Muscle of back (tissue), 13 donors: ENCODE data around the gene MON1B. TPM values are rescaled to one million over a fixed set of nuclear protein-coding genes. Genes with fewer than 3 reads are reported as not detected.
"Not testable (repeated sequence)": the region's sequence is repeated elsewhere in the genome, so short reads cannot be mapped to it uniquely, and the experiment has no call there.

ENCODE experiments used
- DNase-seq, 3 donors: peaks; one replicate each; pipeline versions ENCODE4 v3.0.0 to v3.0.0-alpha.2; 2013
- long read RNA-seq, 9 donors: transcript quantifications; one replicate each; lab custom pipeline, GENCODE V29; 2026
- polyA plus RNA-seq, 10 donors: library from polyadenylated mRNA; unstranded; fragments of 120-200 nt; gene quantifications; one replicate each; pipeline ENCODE4 v1.2.1, GENCODE V29; 2013; ENCODE audit not compliant: insufficient read length in 10 of 10

Gene MON1B
- polyA plus RNA-seq, result 10 to 100 TPM; 10.6 to 16.1 (median 12.7) TPM
- long read RNA-seq, donor 1, full-length matches to known transcripts, result 4 of 4 reads
- long read RNA-seq, donor 1, partial matches to known transcripts, result 0 of 4 reads
- long read RNA-seq, donor 1, other reads (novel, unspliced or antisense), result 0 of 4 reads
- long read RNA-seq, donor 2, full-length matches to known transcripts, result 1 of 1 reads
- long read RNA-seq, donor 2, partial matches to known transcripts, result 0 of 1 reads
- long read RNA-seq, donor 2, other reads (novel, unspliced or antisense), result 0 of 1 reads
- long read RNA-seq, donor 3, result 0 reads
- long read RNA-seq, donor 4, partial matches to known transcripts, result 0 of 2 reads
- long read RNA-seq, donor 4, other reads (novel, unspliced or antisense), result 0 of 2 reads
- long read RNA-seq, donor 5, full-length matches to known transcripts, result 8 of 18 reads
- long read RNA-seq, donor 5, partial matches to known transcripts, result 10 of 18 reads
- long read RNA-seq, donor 5, other reads (novel, unspliced or antisense), result 0 of 18 reads
- long read RNA-seq, donor 6, partial matches to known transcripts, result 0 of 2 reads
- long read RNA-seq, donor 6, other reads (novel, unspliced or antisense), result 0 of 2 reads
- long read RNA-seq, donor 7, full-length matches to known transcripts, result 7 of 7 reads
- long read RNA-seq, donor 7, partial matches to known transcripts, result 0 of 7 reads
- long read RNA-seq, donor 7, other reads (novel, unspliced or antisense), result 0 of 7 reads
- long read RNA-seq, donor 8, full-length matches to known transcripts, result 3 of 3 reads
- long read RNA-seq, donor 8, partial matches to known transcripts, result 0 of 3 reads
- long read RNA-seq, donor 8, other reads (novel, unspliced or antisense), result 0 of 3 reads
- long read RNA-seq, donor 9, partial matches to known transcripts, result 0 of 1 reads
- long read RNA-seq, donor 9, other reads (novel, unspliced or antisense), result 0 of 1 reads

- peak; percentile 97 to 99 (median 99) for DNase-seq
These were observed at the start of gene MON1B for GRCh38 chr16:77190478-77191258. MON1B (plus strand) TSS chr16:77191190; CDS start chr16:77191486, 296 bp downstream.

- no peak for DNase-seq
These were observed 47.6 kb upstream of the MON1B start for GRCh38 chr16:77143364-77143763.

- no peak for DNase-seq
These were observed 42.9 kb upstream of the MON1B start for GRCh38 chr16:77148121-77148520.

- DNase-seq, result peak; percentile 69 to 90 (median 76)
These were observed 33.5 kb upstream of the MON1B start for GRCh38 chr16:77157346-77158058.

- peak in 1 of 3 donors; percentile 45 for DNase-seq
These were observed 32.7 kb upstream of the MON1B start for GRCh38 chr16:77158293-77158692.

GRCh38 chr16:77165006-77165405 is 26.0 kb upstream of the MON1B start:
- peak; percentile 63 to 82 (median 74) for DNase-seq

GRCh38 chr16:77165536-77166236 is 25.3 kb upstream of the MON1B start:
- DNase-seq, result peak; percentile 72 to 93 (median 87)

- peak in 1 of 3 donors; percentile 61 for DNase-seq
These were observed 24.3 kb upstream of the MON1B start for GRCh38 chr16:77166726-77167125.

GRCh38 chr16:77168901-77169300 is 22.1 kb upstream of the MON1B start:
- DNase-seq, result peak in 1 of 3 donors; percentile 68

- DNase-seq, result peak in 2 of 3 donors; percentile 44 to 65
These were observed 21.2 kb upstream of the MON1B start for GRCh38 chr16:77169650-77170236.

GRCh38 chr16:77170805-77171204 is 20.2 kb upstream of the MON1B start:
- no peak for DNase-seq

GRCh38 chr16:77171745-77172635 is 19.0 kb upstream of the MON1B start:
- peak; percentile 62 to 85 (median 81) for DNase-seq

- DNase-seq, result no peak
These were observed 18.0 kb upstream of the MON1B start for GRCh38 chr16:77172951-77173350.

GRCh38 chr16:77183137-77183536 is 7.9 kb upstream of the MON1B start:
- no peak for DNase-seq

- DNase-seq, result not testable (repeated sequence)
These were observed 4.7 kb upstream of the MON1B start for GRCh38 chr16:77186298-77186697.

GRCh38 chr16:77190190-77190477 is 856 bp upstream of the MON1B start:
- no peak for DNase-seq

- DNase-seq, result no peak
These were observed 424 bp downstream of the MON1B start for GRCh38 chr16:77191259-77191969.

- no peak for DNase-seq
These were observed 2.4 kb downstream of the MON1B start for GRCh38 chr16:77193377-77193776.
